ENCODE measurements around the gene CRISP2. TPM values are rescaled to one million over a fixed set of nuclear protein-coding genes. Genes with fewer than 3 reads are reported as not detected.
"Not testable (repeated sequence)": the region's sequence is repeated elsewhere in the genome, so short reads cannot be mapped to it uniquely, and the experiment has no call there.

CRISP2 gene
- total and polyA plus RNA-seq, 8 donors, result 0.34 to 0.66 (median 0.51) TPM; not detected in 2

DNA sequence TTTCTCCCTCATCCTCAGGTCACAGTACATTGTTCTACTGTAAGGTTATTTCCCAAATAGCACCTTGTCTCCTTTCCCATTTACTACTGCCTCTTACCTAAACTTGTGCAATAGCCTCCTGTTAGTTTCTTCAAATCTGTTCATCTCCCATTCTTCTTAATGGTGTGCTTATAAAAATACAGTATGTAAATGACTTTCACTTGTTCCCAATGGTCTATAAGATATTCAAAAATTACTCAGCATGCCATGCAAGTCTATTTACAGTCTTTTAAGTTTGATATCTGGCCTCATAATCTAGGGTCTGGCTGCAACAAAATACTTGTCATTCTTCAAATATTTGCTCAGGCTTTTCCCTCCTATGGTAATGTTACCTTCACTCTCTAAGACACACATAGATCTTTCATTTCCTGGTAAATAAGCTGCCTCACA, 45.2 kb downstream of the CRISP2 start:
- intact Hi-C loops (cut with DNase I), result no loop called here
- Histone ChIP-seq H3K4me3 (no peak overlapping the region), H3K27ac (no peak overlapping the region), H3K27me3 (no peaks in the 10 kb centered on the region), H3K36me3 (no peaks in the 10 kb centered on the region), H3K9me3 (peaks cover 0 to 5% of the 10 kb centered on the region in 2 donors), H3K4me1 (no peaks in the 10 kb centered on the region)
- DNase-seq (no peak), ATAC-seq (peak; percentile 63)
- TF ChIP-seq, protein P1, sequence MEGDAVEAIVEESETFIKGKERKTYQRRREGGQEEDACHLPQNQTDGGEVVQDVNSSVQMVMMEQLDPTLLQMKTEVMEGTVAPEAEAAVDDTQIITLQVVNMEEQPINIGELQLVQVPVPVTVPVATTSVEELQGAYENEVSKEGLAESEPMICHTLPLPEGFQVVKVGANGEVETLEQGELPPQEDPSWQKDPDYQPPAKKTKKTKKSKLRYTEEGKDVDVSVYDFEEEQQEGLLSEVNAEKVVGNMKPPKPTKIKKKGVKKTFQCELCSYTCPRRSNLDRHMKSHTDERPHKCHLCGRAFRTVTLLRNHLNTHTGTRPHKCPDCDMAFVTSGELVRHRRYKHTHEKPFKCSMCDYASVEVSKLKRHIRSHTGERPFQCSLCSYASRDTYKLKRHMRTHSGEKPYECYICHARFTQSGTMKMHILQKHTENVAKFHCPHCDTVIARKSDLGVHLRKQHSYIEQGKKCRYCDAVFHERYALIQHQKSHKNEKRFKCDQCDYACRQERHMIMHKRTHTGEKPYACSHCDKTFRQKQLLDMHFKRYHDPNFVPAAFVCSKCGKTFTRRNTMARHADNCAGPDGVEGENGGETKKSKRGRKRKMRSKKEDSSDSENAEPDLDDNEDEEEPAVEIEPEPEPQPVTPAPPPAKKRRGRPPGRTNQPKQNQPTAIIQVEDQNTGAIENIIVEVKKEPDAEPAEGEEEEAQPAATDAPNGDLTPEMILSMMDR (IDR thresholded peaks at IDR 0.05), result no peak

DNA sequence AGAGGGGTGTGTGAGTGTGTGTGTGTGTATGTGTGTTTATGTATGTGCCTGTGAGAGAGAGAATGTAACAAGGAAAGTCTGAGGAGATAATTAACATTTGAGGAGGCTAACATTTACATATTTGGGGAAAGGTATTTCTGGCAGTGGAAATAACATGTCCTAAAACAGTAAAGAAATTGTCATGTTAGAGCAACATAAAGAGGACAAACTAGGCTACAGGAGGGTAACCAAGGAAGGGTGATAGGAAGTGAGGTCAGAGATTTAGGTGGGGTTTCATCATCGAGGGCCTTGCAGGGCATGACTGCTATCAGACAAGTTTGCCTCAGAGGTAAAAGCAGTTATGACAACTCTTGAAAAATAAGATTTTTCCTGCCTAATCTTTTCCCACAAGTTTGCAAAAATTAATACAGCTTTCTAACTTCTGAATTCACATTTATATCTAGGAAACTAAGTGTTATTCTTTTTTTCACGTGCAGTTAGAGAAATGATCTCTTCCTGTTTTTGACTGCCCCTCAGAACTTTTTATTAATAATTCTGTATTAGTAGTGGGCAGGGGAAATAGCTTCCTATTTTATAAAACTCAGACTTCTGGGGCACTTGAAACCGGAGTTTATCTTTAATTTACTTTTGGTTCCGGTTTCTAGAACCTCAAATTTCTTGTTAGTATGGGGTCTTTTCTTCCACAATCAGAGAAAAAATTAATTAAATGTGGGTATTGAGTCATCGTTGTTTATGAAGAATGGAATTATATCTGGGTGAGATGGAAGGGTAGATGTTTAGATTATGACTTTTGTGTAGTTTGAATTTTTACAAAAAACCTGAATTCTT, 46.2 kb downstream of the CRISP2 start:
- TF ChIP-seq, protein P1 (IDR thresholded peaks at IDR 0.05), result no peak
- intact Hi-C loops (cut with DNase I), result no loop called here
- no peak overlapping the region for H3K27ac ChIP-seq
- ATAC-seq (no peak), DNase-seq (no peak)
- H3K4me1 ChIP-seq, result no peaks in the 10 kb centered on the region
- H3K4me3 ChIP-seq, result no peak overlapping the region
- no peaks in the 10 kb centered on the region for H3K27me3 ChIP-seq
- peaks cover 0 to 5% of the 10 kb centered on the region in 2 donors for H3K9me3 ChIP-seq
- H3K36me3 ChIP-seq, result no peaks in the 10 kb centered on the region

DNA sequence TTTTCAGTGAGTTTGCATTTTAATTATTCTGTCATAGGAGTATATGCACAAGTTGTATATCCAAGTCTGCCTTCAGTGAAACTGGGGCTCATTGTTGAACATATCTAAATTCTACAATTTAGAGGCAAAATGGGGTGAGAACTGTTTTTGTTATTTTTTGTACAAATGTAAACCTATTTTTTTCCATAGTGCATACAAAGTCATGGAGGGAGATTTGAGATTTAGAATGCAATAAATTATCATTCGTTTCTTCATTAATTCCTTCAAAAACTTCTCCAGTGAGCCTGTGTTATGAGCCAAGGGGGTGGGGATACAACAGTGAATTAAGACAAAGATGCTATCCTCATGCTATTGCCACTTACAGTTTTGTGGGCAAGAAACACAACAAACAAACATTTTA, 46.9 kb downstream of the CRISP2 start:
- intact Hi-C loops (cut with DNase I), result no loop called here
- no peaks in the 10 kb centered on the region for H3K27me3 ChIP-seq
- H3K4me1 ChIP-seq, result no peaks in the 10 kb centered on the region
- DNase-seq (no peak), ATAC-seq (no peak)
- H3K4me3 ChIP-seq, result no peak overlapping the region
- no peak overlapping the region for H3K27ac ChIP-seq
- H3K36me3 ChIP-seq, result no peaks in the 10 kb centered on the region
- TF ChIP-seq, protein P1 (IDR thresholded peaks at IDR 0.05), result no peak
- peaks cover 0 to 2% of the 10 kb centered on the region in 2 donors for H3K9me3 ChIP-seq

DNA sequence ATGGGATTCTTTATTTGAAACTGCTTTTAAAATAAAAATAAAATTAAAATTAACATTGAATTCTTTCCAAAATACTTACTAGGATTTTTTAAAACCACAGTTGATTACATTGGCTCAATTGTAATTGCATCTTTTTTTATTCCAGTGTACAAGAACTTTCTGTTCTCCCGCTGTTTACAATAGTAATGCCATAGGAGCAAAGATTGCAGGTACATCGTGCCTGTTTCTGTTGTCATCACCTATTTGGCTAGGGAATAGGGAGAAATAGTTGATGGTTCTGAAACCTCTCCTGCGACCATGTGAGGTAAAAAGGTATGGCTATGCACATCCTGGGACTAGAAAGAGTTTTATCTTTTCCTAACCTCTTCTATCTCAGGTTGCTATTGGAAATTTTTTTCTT, 48.5 kb downstream of the CRISP2 start:
- TF ChIP-seq, protein P1 (IDR thresholded peaks at IDR 0.05), result no peak
- Histone ChIP-seq H3K4me3 (no peak overlapping the region), H3K36me3 (no peaks in the 10 kb centered on the region), H3K9me3 (no peaks in the 10 kb centered on the region), H3K27ac (no peak overlapping the region), H3K27me3 (no peaks in the 10 kb centered on the region), H3K4me1 (no peaks in the 10 kb centered on the region)
- ATAC-seq (no peak), DNase-seq (no peak)
- intact Hi-C loops (cut with DNase I), result no loop called here

DNA sequence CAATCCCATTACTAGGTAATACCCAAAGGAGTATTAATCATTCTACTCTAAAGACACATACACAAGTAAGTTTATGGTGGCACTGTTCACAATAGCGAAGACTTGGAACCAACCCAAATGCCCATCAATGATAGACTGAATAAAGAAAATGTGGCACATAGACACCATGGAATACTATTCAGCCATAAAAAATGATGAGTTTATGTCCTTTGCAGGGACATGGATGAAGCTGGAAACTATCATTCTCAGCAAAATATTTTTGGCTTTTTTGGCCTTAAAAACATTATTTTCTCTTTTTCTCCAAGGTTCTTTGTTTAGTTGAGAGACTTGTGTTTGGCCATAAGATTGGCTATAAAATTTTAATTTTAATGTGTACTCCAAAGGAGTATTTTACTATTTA, 49.3 kb downstream of the CRISP2 start:
- H3K27ac ChIP-seq; intact Hi-C loops (cut with DNase I); H3K4me1 ChIP-seq; H3K9me3 ChIP-seq; H3K4me3 ChIP-seq; H3K36me3 ChIP-seq; ATAC-seq; H3K27me3 ChIP-seq; DNase-seq: not testable (repeated sequence)

Measured in left lung (tissue), 10 donors.